ENCODE results near the gene PRKACA. TPM values are rescaled to one million over a fixed set of nuclear protein-coding genes. Genes with fewer than 3 reads are reported as not detected.

Gene PRKACA
- total and polyA plus RNA-seq, 4 donors: 43.7 to 103 (median 67.9) TPM

GRCh38 chr19:14089662-14090508, 27.7 kb downstream of the PRKACA start:
- H3K36me3 ChIP-seq (ENCODE audit: control insufficient read depth in 4 of 4, insufficient read depth in 4 of 4, low read length in 4 of 4): peaks cover 0 to 20% (median 9%) of the 10 kb centered on the region in 4 donors
- H3K9me3 ChIP-seq (ENCODE audit: control insufficient read depth in 4 of 4, insufficient read depth in 3 of 4, low read length in 3 of 4): peaks cover 0 to 9% (median 2%) of the 10 kb centered on the region in 4 donors
- H3K27me3 ChIP-seq (ENCODE audit: control insufficient read depth in 3 of 3, insufficient read depth in 3 of 3, low read length in 2 of 3): no peaks in the 10 kb centered on the region
- ATAC-seq (ENCODE audit: insufficient read depth, low FRiP score) (no peak), DNase-seq (peak; percentile 50 to 65 (median 57))
- H3K27ac ChIP-seq (ENCODE audit: low read depth in 1 of 2, low read length in 1 of 2): peak overlapping the region; percentile 77 to 83
- H3K4me1 ChIP-seq (ENCODE audit: control insufficient read depth in 5 of 5, insufficient read depth in 5 of 5, low read length in 5 of 5): peaks cover 0 to 9% (median 0%) of the 10 kb centered on the region in 5 donors
- TF ChIP-seq, protein P1, sequence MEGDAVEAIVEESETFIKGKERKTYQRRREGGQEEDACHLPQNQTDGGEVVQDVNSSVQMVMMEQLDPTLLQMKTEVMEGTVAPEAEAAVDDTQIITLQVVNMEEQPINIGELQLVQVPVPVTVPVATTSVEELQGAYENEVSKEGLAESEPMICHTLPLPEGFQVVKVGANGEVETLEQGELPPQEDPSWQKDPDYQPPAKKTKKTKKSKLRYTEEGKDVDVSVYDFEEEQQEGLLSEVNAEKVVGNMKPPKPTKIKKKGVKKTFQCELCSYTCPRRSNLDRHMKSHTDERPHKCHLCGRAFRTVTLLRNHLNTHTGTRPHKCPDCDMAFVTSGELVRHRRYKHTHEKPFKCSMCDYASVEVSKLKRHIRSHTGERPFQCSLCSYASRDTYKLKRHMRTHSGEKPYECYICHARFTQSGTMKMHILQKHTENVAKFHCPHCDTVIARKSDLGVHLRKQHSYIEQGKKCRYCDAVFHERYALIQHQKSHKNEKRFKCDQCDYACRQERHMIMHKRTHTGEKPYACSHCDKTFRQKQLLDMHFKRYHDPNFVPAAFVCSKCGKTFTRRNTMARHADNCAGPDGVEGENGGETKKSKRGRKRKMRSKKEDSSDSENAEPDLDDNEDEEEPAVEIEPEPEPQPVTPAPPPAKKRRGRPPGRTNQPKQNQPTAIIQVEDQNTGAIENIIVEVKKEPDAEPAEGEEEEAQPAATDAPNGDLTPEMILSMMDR (IDR thresholded peaks at IDR 0.05; ENCODE audit: control extremely low read depth, extremely low read depth): no peak
- WGBS, 2 donors: 1% methylated on average over 78 to 141 of the region's 142 CpGs
- no peak overlapping the region for H3K9ac ChIP-seq (ENCODE audit: insufficient read depth in 1 of 2, low read length in 2 of 2)
- H3K4me3 ChIP-seq: peak overlapping the region; percentile 41

DNA sequence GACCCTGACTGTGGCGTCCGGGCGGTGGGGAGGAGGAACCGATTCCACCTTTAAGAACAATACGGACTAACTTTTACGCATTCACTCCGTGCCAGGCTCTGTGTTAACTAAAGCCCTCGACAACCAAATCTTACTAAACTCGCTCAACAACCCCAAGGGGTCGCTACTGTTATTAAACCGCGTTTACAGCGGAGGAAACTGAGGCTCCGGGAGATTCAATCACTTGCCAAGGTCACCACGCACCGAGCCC, 28.2 kb downstream of the PRKACA start:
- Histone ChIP-seq H3K9ac (ENCODE audit: insufficient read depth in 1 of 2, low read length in 2 of 2) (no peak overlapping the region), H3K36me3 (ENCODE audit: control insufficient read depth in 4 of 4, insufficient read depth in 4 of 4, low read length in 4 of 4) (peaks cover 0 to 18% (median 9%) of the 10 kb centered on the region in 4 donors), H3K27ac (ENCODE audit: low read depth in 1 of 2, low read length in 1 of 2) (peak overlapping the region in 1 of 2 donors; percentile 71), H3K4me1 (ENCODE audit: control insufficient read depth in 5 of 5, insufficient read depth in 5 of 5, low read length in 5 of 5) (peaks cover 0 to 9% (median 0%) of the 10 kb centered on the region in 5 donors), H3K27me3 (ENCODE audit: control insufficient read depth in 3 of 3, insufficient read depth in 3 of 3, low read length in 2 of 3) (no peaks in the 10 kb centered on the region), H3K9me3 (ENCODE audit: control insufficient read depth in 4 of 4, insufficient read depth in 3 of 4, low read length in 3 of 4) (peaks cover 0 to 9% (median 2%) of the 10 kb centered on the region in 4 donors), H3K4me3 (peak overlapping the region; percentile 36)
- DNase-seq (peak in 2 of 3 donors; percentile 41 to 49), ATAC-seq (ENCODE audit: insufficient read depth, low FRiP score) (no peak)
- TF ChIP-seq, protein P1 (IDR thresholded peaks at IDR 0.05; ENCODE audit: control extremely low read depth, extremely low read depth): no peak
- WGBS, 2 donors: 20 to 21% methylated on average over 16 of the region's 16 CpGs

- Histone ChIP-seq H3K9ac (ENCODE audit: insufficient read depth in 1 of 2, low read length in 2 of 2) (no peak overlapping the region), H3K9me3 (ENCODE audit: control insufficient read depth in 4 of 4, insufficient read depth in 3 of 4, low read length in 3 of 4) (peaks cover 0 to 9% (median 2%) of the 10 kb centered on the region in 4 donors), H3K36me3 (ENCODE audit: control insufficient read depth in 4 of 4, insufficient read depth in 4 of 4, low read length in 4 of 4) (peaks cover 0 to 17% (median 9%) of the 10 kb centered on the region in 4 donors), H3K27ac (ENCODE audit: low read depth in 1 of 2, low read length in 1 of 2) (no peak overlapping the region), H3K27me3 (ENCODE audit: control insufficient read depth in 3 of 3, insufficient read depth in 3 of 3, low read length in 2 of 3) (no peaks in the 10 kb centered on the region), H3K4me3 (no peak overlapping the region), H3K4me1 (ENCODE audit: control insufficient read depth in 5 of 5, insufficient read depth in 5 of 5, low read length in 5 of 5) (peaks cover 0 to 9% (median 0%) of the 10 kb centered on the region in 5 donors)
- TF ChIP-seq, protein P1 (IDR thresholded peaks at IDR 0.05; ENCODE audit: control extremely low read depth, extremely low read depth): no peak
- ATAC-seq (ENCODE audit: insufficient read depth, low FRiP score) (no peak), DNase-seq (no peak)
- 92% methylated on average over 28 to 30 of the region's 30 CpGs for WGBS, 2 donors
Observed at GRCh38 chr19:14088634-14089411, 28.7 kb downstream of the PRKACA start.
